RWPE1 (cell line): ENCODE data around the gene TKTL1.

Source experiments
- CTCF ChIA-PET: fragments of 350-600 bp; sonication (Branson Sonifier 250); formaldehyde crosslinking; extraction: SDS; loops from one replicate; lab custom pipeline; 2021; lab: Yijun Ruan, JAX
- POLR2A ChIA-PET: fragments of 400-600 bp; formaldehyde crosslinking; extraction: SDS; loops from one replicate; lab custom pipeline; 2020; ENCODE audit warnings: antibody characterized with exemption; ENCODE audit not compliant: low non-redundant PET; lab: Yijun Ruan, JAX
- DNase-seq: peaks from one replicate; pipeline ENCODE4 v3.0.0; 2012; ENCODE audit warnings: low spot score
- H3K27ac ChIP-seq: fragments of 450-650 bp; 2 replicates; pipeline ENCODE4 v1.5.1; 2017
- CTCF ChIP-seq: fragments of 450-650 bp; conservative IDR thresholded peaks from 2 replicates; pipeline ENCODE4 v1.5.1; 2017; ENCODE audit warnings: low read depth, mild to moderate bottlenecking

The TKTL1 gene

GRCh38 chrX:154378059-154378798 lies 82.6 kb downstream of the TKTL1 start:
- CTCF ChIA-PET: no interaction called here
- TF ChIP-seq CTCF: no peak
- no peak for DNase-seq
- POLR2A ChIA-PET: no interaction called here
- H3K27ac ChIP-seq: peak overlapping the region; percentile 96

DNA sequence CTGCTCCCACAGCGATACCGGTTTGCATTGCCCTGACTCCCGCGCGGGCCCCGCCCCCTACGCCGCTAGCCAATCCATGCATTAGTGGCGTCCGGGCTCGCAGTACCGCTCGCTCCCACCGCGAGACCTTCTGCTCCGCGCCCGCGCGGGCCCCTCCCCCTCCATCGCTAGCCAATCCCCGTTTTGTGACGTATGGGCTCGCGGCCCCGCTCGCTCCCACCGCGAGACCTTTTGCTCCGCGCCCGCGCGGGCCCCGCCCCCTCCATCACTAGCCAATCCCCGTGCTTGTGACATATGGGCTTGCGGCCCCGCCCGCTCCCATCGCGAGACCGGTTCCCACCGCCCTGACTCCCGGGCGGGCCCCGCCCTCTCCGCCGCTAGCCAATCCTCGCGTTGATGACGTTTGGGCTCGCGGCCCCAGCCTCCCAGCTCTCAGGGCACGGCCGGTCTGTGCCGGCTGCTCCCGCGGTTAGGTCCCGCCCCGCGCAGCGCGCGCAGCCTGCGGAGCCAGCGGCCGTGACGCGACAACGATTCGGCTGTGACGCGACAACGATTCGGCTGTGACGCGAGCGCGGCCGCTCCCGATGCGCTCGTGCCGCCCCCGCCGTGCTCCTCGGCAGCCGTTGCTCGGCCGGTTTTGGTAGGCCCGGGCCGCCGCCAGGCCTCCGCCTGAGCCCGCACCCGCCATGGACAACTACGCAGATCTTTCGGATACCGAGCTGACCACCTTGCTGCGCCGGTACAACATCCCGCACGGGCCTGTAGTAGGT lies 83.4 kb downstream of the TKTL1 start, which contains the start of gene EMD:
Gene EMD (plus strand): TSS at position 497 of the 770 bp plus-strand sequence. CDS start 190 bp downstream, at position 687.
- DNase-seq: peak; percentile 82
- ChIA-PET POLR2A (no interaction called here), CTCF (no interaction called here)
- H3K27ac ChIP-seq: peak within 1 kb of the TSS; percentile 96
- no peak for TF ChIP-seq CTCF

GRCh38 chrX:154379569-154379951 lies 84.0 kb downstream of the TKTL1 start:
- ChIA-PET CTCF (no interaction called here), POLR2A (no interaction called here)
- H3K27ac ChIP-seq: peak overlapping the region; percentile 86
- no peak for TF ChIP-seq CTCF
- no peak for DNase-seq
